Measurements from ENCODE around the gene ROBO4. TPM values are rescaled to one million over a fixed set of nuclear protein-coding genes. Genes with fewer than 3 reads are reported as not detected.
A peak's percentile ranks its signal among the peaks of the same experiment; 100 is the strongest.

ROBO4 gene
- 34.4 TPM for total RNA-seq

DNA sequence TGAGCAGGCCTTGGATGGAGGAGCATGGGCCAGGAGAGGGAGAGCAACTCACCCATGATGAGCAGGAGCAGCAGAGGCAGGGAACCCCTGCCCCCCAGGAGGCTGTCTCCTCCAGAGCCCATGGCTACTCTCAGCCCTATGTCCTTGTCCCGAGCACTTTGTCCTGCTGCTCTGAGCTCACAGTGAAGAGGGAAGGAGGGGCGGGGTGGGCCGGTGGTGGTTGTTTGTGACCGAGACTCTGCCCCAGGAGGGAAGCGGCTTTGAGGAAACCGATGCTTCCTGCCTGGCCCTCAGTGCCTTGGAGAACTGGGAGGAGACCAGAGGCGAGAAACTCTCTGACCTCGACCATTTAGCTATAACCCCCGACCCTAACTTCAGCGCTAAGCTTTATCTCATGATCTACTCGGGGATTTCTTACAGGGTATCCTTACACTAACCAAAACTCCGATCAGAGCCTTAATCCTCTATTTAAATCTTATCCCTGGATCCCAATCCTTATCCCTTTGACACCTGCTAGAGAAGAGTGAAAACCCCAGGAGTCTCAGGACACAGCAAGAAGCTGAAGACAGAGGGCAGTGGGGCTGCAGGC lies at the start of gene ROBO4:
Gene ROBO4 (minus strand): TSS at position 192 of the 589 bp plus-strand sequence. CDS start 70 bp downstream, at position 122.
- intact Hi-C loops (cut with DNase I) = no loop called here
- ATAC-seq (peak; percentile 56), DNase-seq (ENCODE audit: low spot score) (no peak)

DNA sequence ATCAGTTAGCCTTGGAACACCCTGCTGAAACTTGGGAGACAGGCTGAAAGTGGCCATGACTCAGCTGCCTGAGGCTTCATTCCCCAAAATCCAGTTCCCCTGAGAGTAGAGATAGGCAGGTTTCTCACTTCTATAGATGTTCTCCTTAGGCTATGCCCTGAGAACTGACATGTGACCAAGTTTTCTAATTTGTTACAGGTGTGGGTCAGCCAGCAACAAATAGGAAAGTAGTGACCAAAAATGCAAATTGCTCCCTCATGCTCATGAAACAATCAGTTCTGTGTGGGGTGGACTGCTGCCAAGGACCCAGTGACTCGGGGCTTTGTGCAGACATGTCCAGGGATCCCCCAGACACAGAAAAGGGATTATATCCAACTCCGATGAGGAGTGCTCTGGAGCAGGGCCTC lies 49.1 kb upstream of the ROBO4 start:
- ATAC-seq (no peak), DNase-seq (ENCODE audit: low spot score) (no peak)
- intact Hi-C loops (cut with DNase I) = no loop called here

DNA sequence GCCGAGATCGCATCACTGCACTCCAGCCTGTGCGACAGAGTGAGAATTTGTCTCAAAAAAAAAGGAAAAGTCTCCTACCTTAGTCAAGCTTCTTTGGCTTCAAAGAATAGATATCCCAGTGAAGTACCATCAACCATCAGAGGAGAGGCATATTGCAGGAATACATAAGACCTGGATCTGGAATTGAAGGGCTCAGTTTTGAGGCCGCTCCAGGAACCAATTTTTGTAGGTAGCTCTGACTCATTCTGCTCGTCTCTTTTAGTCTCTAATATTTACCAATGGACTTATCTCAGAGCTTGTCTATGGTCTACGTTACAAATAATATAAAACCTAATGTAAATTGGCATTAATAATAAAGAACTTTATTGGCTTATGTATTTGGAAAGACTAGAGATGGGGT lies 48.2 kb upstream of the ROBO4 start:
- ATAC-seq = no peak
- intact Hi-C loops (cut with DNase I) = no loop called here
- no peak for DNase-seq (ENCODE audit: low spot score)

DNA sequence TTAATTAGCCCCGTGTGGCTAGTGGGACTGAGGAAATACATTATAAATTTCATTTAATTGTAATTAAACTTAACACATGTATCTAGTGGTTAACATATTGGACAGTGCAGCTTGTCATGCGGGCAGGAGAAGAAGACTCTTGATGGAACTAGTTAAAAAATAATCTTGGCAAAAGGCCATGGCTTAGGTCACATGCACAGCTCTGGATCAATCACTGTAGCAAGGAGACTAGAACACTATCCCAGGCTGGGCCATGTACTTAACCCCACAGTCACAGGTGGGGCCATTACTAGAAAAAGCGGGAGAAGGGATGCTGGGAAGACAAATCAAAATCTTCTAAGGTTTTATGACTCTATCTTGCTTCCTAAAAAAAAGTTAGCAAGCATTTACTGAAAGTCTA lies 46.9 kb upstream of the ROBO4 start:
- DNase-seq (ENCODE audit: low spot score) = no peak
- intact Hi-C loops (cut with DNase I) = no loop called here
- ATAC-seq = no peak

DNA sequence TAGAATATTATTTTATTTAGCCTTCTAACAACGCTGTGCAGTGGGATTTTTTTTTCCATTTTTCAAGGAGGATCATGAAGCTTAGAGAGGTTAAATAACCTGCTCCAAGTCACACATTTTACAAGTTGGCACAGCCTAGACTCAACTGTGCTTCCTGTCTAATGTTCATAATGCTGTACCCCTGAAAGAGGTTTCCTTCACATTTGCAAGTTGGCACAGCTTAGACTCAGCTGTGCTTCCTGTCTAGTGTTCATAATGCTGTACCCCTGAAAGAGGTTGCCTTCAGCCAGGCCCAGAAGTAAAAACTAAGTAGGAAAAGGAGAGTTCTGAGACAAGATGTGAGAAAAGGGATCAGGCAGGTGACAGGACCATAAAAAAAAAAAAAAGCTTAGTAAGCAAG lies 46.1 kb upstream of the ROBO4 start:
- no peak for ATAC-seq
- intact Hi-C loops (cut with DNase I) = no loop called here
- DNase-seq (ENCODE audit: low spot score) = no peak

DNA sequence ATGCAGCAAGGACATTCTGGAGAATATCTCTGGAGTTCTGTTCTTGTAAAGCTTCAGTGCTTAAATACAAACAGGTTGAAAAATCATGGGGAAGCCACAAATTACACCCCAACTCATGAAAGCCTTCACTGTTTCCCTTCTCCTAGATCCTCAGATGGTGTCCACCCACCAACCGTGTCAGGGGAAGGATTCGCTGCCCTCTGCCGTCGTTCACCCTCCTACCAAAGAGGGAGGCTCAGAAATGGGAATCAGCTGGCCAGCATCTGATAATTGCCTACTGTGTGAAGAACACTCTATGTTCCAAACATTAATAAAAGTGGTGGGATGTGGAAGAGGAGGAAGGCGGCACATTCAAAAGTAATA lies 45.6 kb upstream of the ROBO4 start:
- intact Hi-C loops (cut with DNase I) = no loop called here
- DNase-seq (ENCODE audit: low spot score) = no peak
- ATAC-seq = peak; percentile 67

DNA sequence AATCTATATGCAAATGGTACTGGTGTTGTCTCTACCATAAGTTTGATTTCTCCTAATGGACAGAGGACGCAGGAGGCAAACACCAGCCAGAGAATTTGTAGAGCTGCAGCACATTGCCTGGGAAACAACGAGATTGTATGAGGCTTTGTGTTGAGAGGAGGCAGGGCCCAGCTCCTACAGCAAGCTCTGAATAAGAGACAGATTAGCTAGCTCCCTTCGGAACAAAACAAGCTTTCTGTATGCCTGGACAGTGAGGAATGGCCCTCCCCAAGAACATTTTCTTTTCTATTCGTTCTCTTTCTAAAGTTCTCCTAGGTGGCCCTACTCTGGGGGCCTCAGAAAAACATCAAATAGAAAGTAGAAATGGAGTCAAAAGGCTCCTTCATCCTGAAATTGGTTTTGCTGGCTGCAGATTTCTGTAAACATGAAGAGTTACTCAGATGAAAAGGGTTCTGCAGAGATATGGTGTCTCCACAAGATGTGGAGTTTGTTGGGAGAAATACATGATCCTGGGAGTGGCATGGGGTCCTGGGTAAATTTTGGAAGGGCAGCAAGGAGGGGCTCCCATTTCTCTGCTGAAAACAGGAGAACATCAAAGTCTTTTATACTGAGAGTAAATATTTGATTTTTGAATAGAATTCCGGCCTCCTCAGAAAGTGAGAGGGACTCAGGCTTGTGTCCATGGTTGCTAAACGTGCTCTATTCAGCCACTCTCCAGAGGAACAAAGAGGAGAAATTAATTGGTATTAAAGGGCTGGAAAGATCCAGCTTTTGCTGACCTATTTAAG lies 45.0 kb upstream of the ROBO4 start:
- ATAC-seq (peak; percentile 70), DNase-seq (ENCODE audit: low spot score) (no peak)
- intact Hi-C loops (cut with DNase I) = no loop called here

DNA sequence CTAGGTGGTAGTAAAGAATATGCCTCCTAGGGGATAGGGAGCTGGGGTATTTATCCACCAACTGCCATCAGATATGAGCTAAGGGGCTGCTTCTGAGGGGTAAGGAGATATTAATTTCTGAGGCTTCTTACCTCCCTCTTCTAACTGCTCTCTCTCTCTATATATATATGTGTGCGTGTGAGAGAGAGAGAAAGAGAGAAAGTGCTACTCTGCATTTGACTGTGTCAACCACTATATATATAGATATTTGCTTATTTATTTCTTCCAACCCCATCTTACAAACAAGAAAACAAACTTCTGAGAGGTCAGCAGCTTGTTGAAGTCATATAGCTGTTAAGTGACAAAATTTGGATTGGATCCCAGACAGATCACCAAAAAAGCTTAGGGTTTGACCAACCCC lies 44.0 kb upstream of the ROBO4 start:
- DNase-seq (ENCODE audit: low spot score) = no peak
- intact Hi-C loops (cut with DNase I) = no loop called here
- ATAC-seq = no peak

DNA sequence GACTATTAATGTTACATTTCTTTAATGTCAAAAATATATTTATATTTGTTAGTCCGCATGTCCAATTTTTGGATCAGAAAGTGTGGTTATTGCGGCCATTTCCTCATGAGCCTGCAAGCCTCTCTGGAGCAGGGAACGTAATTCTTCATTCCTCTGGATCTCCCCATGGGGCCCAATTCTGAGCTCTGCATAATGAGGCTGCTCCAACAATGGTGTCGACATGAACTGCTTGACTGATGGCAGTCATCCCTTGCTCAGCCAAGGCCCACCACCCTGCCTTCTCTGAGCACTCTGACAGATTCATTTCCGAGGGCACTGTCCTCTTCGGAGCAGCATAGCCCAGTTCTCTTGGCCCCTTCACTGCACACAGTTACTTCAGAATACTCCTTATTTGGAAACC lies 41.3 kb upstream of the ROBO4 start:
- intact Hi-C loops (cut with DNase I) = no loop called here
- no peak for DNase-seq (ENCODE audit: low spot score)
- no peak for ATAC-seq

DNA sequence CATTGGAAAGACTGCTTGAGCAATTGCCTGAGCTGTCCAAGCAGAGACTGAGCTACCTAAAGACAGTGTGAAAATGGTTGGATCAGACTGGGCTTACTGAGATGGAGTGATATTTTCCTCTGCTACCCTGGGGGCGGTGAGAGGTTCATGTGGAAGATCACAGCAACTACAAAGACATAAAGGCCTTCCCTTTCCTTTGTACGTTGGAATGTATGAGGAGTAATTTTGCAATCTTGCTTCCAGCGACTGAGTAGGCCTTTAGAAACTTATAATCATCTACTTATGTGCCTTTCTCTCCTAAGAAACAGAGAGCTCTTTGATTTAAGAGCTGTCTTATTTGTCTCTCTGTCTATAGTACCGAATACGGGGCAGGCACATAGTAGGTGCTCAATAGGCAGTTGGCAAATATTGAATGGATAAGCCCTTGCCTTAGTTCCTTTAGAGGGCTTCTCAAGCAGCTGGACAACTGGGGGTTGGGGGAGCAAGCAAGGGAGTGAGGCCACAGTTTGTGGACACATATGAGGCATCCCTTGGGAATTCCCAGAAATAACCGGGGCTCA lies 40.6 kb upstream of the ROBO4 start:
- ATAC-seq (peak; percentile 13), DNase-seq (ENCODE audit: low spot score) (no peak)
- intact Hi-C loops (cut with DNase I) = no loop called here

DNA sequence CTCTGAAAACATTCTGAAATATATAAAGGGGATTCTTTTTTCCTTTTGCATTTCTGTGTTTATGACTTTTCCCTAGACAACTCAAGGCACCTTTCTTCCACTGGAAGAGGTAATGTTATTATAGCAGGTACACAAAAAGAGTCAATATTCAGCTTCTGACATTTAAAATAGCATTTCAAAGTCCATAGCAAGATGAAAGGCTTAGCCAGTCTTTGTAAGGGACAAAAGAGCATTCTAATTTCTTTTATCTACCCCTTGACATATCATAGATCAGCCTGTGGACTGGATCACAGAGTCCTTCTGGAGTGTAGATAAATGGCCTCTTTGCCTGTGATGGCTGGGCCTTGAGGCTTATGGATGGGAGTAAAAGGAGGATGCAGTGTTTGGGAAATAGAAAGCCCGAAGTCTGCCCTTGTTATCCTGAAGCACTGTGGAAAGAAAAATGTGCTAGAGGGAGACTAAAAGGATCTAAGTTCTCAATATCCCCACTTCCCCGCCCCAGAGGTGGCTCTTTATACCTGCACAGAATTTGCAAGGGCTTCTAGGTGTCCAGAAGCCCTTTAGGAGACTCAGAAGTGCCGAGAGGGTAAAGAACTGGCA lies 39.8 kb upstream of the ROBO4 start:
- no peak for ATAC-seq
- no peak for DNase-seq (ENCODE audit: low spot score)
- intact Hi-C loops (cut with DNase I) = no loop called here

DNA sequence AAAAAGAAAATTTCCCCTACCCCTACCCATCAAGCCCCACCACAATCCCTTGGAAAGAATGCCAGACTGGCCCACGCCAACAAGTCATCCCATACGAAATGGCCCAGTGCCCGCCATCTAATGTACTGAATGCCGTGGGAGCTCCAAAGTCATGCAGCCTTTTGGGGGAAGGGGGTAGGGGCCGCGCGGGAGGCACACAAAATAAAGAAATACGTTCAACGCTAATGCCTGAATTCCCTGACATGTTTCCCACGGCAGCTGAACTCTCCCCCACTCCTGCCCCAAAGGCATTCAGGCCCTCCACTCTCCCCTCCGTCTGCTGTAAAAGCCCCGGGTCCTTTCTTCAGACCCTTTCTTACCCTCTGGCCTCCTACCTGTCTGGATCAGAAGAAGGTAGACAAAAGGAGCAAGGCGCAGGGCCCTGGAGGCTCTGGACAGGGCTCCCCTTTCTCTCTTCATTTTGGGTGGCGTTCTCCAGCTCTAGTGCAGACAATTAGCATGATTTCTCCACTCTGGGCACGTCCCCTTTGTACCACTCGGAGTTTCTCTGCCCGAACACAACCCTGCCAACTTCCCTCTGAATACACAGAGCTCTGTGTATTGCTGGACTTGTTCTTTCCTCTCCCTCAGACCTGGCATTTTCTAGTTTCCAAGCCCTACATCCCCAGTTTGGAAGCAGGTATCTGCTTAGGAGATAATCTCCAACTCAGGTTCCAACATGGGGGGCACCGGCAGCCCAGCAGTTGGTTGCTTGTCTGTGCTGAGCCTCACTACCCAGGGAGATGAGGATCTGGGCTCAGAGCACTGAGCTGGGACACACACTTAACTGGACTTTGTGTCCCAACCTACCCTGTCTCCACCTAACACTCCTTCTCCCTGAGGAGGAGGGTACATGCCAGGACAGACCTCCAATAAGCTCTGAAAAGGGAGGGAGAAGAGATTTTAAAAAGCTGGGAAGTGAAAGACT lies 38.2 kb upstream of the ROBO4 start, which contains the start of gene HEPACAM:
Gene HEPACAM (minus strand): TSS at position 500 of the 967 bp plus-strand sequence. CDS start 41 bp downstream, at position 459.
- intact Hi-C loops (cut with DNase I) = no loop called here
- DNase-seq (ENCODE audit: low spot score) (no peak), ATAC-seq (peak; percentile 77)

DNA sequence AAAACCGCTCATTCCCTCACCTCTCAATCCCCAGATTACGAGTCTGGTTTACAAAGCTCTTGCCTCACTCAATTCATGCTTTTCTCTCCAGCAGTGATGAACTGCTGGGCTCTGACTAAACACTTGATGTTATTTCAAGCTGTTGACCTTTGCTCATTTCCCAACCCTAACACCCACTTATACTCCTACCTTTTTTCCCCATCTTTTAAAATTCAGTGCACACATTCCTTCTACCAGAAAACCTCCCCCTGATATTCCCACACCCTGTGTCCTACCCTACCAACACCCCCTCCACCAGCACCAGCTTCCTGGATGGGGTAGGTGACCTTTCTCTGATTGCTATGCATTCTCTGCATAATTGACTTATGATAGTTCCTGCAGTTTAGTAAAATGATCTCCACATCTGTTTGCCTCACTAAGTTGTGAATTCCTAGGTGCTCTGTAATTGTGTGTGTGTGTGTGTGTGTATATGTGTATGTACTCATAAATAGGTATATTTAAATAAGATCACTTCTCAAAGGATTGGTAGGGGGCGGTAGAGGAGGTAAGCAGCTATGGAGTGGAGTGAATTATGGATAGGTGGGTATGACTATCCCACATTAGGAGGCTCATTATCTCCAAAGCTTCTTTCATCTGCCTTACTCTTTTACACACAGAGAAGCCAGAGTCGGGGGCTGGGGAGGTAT lies 37.3 kb upstream of the ROBO4 start:
- no peak for DNase-seq (ENCODE audit: low spot score)
- intact Hi-C loops (cut with DNase I) = no loop called here
- ATAC-seq = peak; percentile 14

DNA sequence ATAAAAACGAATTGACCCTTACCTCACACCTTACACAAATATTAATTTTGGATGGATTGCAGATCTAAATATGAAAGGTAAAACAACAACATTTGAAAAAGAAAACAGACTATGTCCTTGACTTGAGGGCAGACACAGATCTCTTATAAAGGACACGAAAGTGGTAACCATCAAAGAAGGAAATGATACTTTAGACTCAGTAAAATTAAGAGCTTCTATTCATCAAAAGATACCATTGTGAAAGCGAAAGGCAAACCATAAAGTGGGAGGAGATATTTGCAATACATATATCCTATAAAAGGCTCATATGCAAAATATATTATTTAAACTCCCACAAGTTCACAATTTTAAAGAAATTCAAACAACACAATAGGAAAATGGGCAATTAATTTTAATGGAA lies 33.1 kb upstream of the ROBO4 start:
- DNase-seq (ENCODE audit: low spot score) (no peak), ATAC-seq (no peak)
- intact Hi-C loops (cut with DNase I) = no loop called here

DNA sequence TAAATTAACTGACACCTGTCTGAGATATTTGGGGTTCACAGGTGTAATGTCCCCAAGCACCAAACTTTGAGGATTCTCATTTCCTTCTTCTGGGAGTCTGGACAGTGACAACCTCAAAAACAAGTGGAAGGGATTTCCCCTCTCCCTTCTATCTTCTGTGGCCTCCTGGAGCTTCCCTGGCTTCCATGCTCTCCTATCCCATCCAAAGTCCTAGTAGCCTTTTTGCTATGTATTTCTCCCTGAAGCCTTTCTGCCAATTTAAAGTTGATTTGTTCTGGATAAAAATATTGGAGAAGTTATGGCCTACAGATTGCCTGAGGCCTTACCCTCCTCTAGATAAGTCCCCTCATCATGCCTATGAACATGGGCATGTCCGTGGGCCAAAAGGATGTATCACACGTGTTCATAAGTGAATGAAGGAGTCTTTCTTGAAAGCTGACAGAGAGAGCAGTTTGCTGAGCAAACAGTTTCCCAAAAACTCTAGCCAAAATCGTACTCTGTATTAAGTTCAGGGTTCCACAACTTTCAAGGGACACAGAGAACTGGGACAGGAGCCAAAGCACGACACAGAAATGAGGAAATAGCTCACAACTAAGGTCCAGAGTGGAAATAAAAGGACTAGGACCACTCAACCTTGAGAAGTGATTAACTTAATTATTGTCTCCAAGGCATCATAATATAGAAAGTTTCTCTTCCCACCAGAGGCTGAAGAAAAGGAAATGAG lies 31.4 kb upstream of the ROBO4 start:
- intact Hi-C loops (cut with DNase I) = no loop called here
- peak; percentile 46 for ATAC-seq
- no peak for DNase-seq (ENCODE audit: low spot score)

DNA sequence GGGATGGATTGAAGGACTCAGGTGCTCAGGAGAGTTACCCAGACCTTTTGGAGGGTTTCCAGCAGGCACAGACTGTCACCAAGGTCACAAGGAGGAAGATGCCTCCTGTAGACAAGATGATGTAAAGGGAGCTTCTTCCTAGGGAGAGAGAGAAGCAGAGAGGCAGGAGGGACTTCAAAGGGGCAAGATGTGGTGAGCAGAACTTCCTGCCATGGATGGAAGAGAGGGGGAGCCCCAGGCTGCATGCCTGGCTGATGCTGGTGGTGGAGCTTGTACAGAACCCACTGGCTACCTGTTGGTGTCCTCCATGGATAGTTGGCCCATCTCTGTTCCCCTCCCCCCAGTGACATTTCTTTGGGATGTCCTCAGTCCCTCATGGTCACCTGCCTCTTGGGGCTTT lies 25.6 kb upstream of the ROBO4 start:
- DNase-seq (ENCODE audit: low spot score) (no peak), ATAC-seq (no peak)
- intact Hi-C loops (cut with DNase I) = no loop called here

DNA sequence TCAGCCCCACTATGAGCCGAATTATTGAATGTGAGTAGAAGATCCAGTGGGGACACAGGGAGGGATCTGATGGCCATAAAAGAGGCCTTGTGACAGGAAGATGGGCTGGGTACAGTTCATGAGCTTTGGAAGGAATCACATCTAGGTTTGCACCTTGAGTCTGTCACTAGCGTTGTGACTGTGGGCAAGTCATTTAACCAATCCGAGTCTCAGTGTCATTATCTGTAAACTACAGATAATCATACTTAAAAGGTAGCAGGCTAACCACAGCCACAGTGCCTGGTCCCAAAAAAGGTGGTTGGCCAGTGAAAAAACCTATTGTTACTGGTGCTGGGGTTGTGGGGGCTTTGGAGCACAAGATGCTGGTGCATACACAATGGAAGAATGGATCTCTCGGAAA lies 25.2 kb upstream of the ROBO4 start:
- intact Hi-C loops (cut with DNase I) = no loop called here
- DNase-seq (ENCODE audit: low spot score) = no peak
- no peak for ATAC-seq
